Measurements from ENCODE around the gene ADAM12.

DNA sequence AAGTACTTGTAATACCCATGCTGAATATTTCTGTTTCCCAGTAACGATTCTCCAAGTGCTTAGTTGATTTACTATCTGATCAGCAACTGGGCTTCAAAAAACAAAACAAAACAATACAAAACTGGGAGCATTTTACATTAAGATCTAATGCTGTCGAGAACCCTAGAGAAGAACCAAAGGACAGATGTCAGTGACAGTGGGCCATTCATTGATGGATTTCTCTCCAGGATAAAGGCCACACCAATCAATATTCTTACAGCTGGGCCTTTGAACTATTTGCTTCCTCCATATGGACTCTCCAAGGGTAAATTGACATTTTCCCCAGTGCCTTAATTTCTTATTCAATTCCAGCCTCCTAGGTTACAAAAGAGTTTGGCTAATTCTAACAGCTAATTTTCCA lies 217.5 kb downstream of the ADAM12 start:
- TF ChIP-seq SUZ12 (IDR thresholded peaks at IDR 0.05; ENCODE audit: extremely low read depth, insufficient read depth, insufficient read length) = no peak
- TF ChIP-seq YY1 (IDR thresholded peaks at IDR 0.05; ENCODE audit: insufficient read depth, insufficient read length) = no peak
- no peak for TF ChIP-seq ZNF274 (IDR thresholded peaks at IDR 0.05; ENCODE audit: low read depth, low read length)

Data from NT2/D1 (cell line).